Sigmoid colon (tissue), 4 donors: ENCODE data around the gene MAPK10.

Experiments
- CTCF ChIP-seq, 4 experiments: fragments of 450-650 bp in 3 of 4; fragments of 200-600 bp in 1 of 4; IDR thresholded peaks; one replicate each; pipeline ENCODE4 v1.5.1; 2016 to 2019; ENCODE audit warnings: antibody characterized with exemption in 4 of 4, mild to moderate bottlenecking in 3 of 4, moderate library complexity in 2 of 4
- EP300 ChIP-seq, 4 donors: sonication (generic); formaldehyde crosslinking; IDR thresholded peaks; one replicate each; pipeline ENCODE4 v1.6.1; 2017; ENCODE audit warnings: antibody characterized with exemption in 4 of 4
- POLR2AphosphoS5 ChIP-seq, 4 donors: sonication (generic); formaldehyde crosslinking; IDR thresholded peaks; one replicate each; pipeline ENCODE4 v1.6.1; 2017; ENCODE audit warnings: antibody characterized with exemption in 4 of 4

- no peak for TF ChIP-seq CTCF (IDR thresholded peaks at IDR 0.05)
- no peak for TF ChIP-seq EP300 (IDR thresholded peaks at IDR 0.05)
- no peak for TF ChIP-seq POLR2AphosphoS5 (IDR thresholded peaks at IDR 0.05)
Observed at GRCh38 chr4:86376850-86377249, 17.0 kb upstream of the MAPK10 start.
